GM12801 (cell line): ENCODE results near the gene TRAF7.

ENCODE experiments used
- TF ChIP-seq, protein P1 (sequence below): IDR thresholded peaks from one replicate; pipeline ENCODE4 v1.5.1; 2011; ENCODE audit warnings: control low read depth; ENCODE audit not compliant: insufficient read length; ENCODE audit errors: extremely low read depth

TRAF7 gene

DNA sequence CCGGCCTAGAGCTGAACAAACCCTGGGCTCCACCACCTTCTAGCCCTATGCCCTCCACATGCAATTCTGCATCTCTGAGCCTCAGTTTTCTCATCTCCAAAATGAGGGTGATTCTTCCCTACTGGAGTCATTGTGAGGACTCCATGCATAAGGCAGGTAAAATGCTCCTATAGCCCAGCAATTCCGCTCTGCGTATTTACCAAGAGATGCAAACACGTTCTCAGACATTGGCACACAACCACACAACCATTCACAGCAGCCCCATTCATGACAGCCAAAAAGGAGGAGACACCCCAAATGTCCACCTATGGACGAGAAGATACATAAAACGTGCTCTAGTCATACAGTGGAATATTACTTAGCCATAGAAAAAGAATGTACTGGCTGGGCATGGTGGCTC lies 44.7 kb downstream of the TRAF7 start:
- TF ChIP-seq, protein P1, sequence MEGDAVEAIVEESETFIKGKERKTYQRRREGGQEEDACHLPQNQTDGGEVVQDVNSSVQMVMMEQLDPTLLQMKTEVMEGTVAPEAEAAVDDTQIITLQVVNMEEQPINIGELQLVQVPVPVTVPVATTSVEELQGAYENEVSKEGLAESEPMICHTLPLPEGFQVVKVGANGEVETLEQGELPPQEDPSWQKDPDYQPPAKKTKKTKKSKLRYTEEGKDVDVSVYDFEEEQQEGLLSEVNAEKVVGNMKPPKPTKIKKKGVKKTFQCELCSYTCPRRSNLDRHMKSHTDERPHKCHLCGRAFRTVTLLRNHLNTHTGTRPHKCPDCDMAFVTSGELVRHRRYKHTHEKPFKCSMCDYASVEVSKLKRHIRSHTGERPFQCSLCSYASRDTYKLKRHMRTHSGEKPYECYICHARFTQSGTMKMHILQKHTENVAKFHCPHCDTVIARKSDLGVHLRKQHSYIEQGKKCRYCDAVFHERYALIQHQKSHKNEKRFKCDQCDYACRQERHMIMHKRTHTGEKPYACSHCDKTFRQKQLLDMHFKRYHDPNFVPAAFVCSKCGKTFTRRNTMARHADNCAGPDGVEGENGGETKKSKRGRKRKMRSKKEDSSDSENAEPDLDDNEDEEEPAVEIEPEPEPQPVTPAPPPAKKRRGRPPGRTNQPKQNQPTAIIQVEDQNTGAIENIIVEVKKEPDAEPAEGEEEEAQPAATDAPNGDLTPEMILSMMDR, result no peak

DNA sequence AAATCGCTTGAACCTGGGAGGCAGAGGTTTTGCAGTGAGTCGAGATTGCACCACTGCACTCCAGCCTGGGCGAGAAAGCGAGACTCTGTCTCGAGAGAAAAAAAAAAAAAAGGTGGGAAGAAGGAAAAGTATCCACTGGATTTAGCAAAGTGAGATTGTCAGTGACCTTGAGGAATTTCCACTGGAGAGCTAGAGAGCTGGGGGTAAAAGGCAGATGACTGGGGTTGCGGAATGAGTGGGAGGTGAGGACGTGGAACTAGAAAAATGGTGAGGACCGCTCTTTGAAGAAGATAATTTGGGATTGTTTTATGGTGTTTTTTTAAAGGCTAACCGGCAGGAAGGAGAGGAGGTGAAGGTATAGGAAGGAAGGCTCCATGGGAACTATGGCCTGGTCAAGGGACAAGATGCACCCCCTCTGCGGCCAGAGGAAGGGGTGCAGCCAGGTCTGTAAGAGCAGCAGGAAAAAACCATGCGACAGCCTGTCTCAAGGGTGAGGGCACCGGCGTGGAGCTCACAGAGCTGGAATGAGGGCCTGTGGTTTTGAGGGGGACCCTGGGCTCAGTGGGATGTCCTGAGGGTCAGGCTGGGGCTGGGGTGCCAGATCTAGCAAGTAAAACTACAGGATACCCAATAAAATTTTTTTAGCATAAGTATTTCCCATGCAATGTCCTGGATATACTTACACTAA lies 49.0 kb downstream of the TRAF7 start:
- TF ChIP-seq, protein P1, result no peak

DNA sequence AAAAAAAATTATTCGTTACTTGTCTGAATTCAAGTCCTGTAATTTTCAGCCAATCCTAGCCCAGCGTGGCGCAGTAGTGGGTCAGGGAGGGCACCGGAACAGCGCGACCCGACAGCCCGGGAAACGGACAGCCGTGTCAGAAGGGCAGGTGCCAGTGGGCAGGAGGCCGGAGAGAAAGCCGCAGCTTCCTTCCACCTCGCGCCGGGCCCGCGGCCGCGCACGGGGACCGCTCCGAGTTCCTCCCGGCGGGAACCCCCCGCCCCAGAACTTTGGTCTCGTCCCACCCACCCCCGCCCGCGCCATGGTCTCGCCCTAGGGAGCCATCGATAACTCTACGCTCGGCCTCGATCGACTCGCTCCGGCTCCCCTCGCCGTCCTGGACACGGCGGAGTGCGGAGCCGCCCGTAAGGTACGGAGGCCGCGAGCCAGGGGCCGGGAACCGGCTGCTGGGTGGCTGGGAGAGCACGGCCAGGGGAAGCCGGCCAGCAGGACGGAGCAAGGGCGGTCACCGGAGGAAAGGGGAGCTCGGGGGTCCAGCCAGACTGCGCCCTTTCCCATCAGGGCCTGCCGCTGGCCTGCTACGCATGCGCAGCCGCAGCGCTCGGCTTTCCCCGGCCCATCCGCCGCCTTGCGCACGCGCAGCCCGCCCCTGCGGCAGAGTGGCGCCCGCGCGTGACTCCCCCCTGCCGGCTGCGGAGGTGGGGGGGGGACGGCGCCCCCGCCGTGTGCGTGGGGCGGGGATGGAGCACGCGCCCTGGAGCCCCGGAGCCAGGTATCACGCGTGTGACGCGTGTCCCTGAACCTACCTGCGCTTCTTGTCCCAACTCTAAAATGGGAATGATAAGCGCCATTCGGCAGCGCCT lies 49.8 kb downstream of the TRAF7 start, which contains the start of gene MLST8:
Gene MLST8 (plus strand): TSS at position 351 of the 863 bp plus-strand sequence. CDS start 632 bp downstream, outside the sequence.
- TF ChIP-seq, protein P1, result no peak

DNA sequence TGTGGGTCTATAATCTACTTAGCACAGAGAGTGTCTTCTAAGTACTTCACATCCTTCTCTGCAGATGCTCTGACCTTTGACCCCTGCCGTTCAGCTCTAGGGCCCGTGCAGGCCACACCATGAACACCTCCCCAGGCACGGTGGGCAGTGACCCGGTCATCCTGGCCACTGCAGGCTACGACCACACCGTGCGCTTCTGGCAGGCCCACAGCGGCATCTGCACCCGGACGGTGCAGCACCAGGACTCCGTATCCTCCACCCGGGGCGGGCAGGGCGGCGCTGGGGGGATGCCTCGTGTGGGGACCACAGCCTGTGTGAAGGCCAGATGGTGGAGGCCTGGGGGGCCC lies 50.4 kb downstream of the TRAF7 start:
- TF ChIP-seq, protein P1, result no peak

DNA sequence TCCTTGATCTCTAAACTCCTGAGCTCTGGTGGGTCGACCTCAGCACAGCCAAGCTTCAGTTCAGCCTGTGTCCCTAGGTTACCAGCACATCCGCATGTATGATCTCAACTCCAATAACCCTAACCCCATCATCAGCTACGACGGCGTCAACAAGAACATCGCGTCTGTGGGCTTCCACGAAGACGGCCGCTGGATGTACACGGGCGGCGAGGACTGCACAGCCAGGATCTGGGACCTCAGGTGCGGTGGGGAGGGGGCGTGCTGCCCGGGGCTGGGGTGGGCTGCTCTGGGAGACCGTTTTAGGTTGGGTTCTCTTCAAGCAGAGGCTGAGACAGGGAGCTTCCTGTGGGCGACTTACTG lies 50.8 kb downstream of the TRAF7 start:
- TF ChIP-seq, protein P1, result no peak

DNA sequence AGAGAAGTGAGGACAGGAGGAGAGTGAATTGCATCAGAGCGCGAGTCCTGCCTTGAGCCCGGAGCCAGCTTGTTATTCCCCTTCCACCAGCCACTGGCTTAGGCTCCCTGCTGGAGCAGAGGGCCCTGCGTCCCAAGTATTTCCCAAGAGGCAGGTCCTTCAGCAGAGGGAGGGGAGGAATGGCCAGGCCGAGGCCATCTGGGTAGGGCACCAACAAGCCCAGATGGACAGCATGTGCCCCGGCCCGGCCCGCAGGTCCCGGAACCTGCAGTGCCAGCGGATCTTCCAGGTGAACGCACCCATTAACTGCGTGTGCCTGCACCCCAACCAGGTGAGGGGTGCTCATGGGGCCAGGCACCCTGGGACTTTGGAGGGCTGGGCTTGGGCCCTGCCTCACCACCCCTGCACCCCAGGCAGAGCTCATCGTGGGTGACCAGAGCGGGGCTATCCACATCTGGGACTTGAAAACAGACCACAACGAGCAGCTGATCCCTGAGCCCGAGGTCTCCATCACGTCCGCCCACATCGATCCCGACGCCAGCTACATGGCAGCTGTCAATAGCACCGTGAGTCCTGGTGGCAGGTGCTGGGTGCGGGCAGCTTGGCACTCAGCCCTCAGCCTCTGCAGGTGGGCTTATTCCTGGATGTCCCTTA lies 51.3 kb downstream of the TRAF7 start:
- TF ChIP-seq, protein P1, result no peak

DNA sequence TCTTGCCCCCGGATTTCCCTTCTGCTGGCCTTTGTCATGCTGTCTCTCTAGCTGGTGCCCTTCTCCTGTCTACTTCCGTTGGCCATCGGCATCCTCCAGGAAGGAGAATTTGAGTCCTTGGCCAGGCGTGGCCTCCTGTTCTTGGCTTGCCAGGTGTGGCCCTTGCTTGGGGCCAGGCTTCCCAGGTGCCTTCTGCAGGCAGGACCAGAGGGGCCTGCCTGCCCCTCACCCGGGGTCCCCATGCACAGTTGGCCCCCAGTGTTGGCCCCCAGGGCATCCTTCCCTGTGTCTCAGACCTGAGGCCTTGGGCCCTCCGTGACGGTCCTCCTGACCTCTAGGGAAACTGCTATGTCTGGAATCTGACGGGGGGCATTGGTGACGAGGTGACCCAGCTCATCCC lies 52.3 kb downstream of the TRAF7 start:
- TF ChIP-seq, protein P1, result no peak
